Cardiac muscle cell (in vitro differentiated cells and primary cell): Measurements from ENCODE around the gene FUNDC2. TPM values are rescaled to one million over a fixed set of nuclear protein-coding genes. Genes with fewer than 3 reads are reported as not detected.

Experiments used
- DNase-seq, 2 donors: peaks; one replicate each; pipeline versions ENCODE4 v3.0.0 to v3.0.0-alpha.2; 2010 to 2017; ENCODE audit warnings: low read depth in 1 of 2, low spot score in 1 of 2
- H3K27ac ChIP-seq: fragments of 200-600 bp; sonication (generic); 2 replicates; pipeline ENCODE4 v1.5.1; 2016
- H3K27me3 ChIP-seq: fragments of 200-600 bp; sonication (generic); 2 replicates; pipeline ENCODE4 v1.6.0; 2016; ENCODE audit warnings: control low read depth
- H3K36me3 ChIP-seq: fragments of 200-600 bp; sonication (generic); 2 replicates; pipeline ENCODE4 v1.5.1; 2016; ENCODE audit warnings: control low read depth
- H3K4me1 ChIP-seq: fragments of 200-600 bp; sonication (generic); 2 replicates; pipeline ENCODE4 v1.8.1; 2017; ENCODE audit warnings: low read depth, mild to moderate bottlenecking, mixed run types
- H3K4me3 ChIP-seq: fragments of 200-600 bp; sonication (generic); 2 replicates; pipeline ENCODE4 v1.5.1; 2016; ENCODE audit warnings: mild to moderate bottlenecking
- H3K9me3 ChIP-seq: fragments of 200-600 bp; sonication (generic); 2 replicates; pipeline ENCODE4 v1.5.1; 2017; ENCODE audit warnings: low read depth, mild to moderate bottlenecking, control low read depth
- polyA plus RNA-seq: library from polyadenylated mRNA; unstranded; fragments of >200 nt; fragmentation: Nextera tagmentation; extraction: Ambion mirVana; gene quantifications from 2 replicates; pipeline ENCODE4 v1.2.1, GENCODE V29; 2016
- total RNA-seq: library from RNA; depleted of rRNA; stranded (reverse); fragments of >200 nt; gene quantifications from 2 replicates; pipeline ENCODE4 v1.2.3, GENCODE V29; 2016
- TF ChIP-seq, protein P1 (sequence below): IDR thresholded peaks from 2 replicates; pipeline ENCODE4 v1.5.1; 2012; ENCODE audit warnings: low read depth, mild to moderate bottlenecking, low read length

Gene FUNDC2
- total and polyA plus RNA-seq, 2 experiments from 2014 or later, result 51.0 to 126 TPM

DNA sequence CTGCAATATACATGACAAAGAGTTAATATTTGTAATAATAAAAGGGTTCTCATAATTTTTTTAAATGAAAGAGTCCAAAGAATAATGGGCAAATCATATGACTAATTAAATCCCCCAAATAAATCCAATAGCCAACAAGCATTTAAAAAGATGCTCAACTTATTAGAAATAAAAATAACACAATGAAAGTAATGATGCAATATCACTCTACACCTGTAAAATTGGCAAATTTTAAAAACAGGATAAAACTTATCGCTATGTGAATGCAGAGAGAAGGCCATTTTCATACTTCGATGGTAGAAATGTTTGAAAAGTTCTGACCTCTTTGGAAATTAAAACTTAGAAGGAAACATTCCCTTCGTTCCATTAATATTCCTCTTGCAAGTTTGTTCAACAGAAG, 6.1 kb upstream of the FUNDC2 start:
- no peaks in the 10 kb centered on the region for H3K27me3 ChIP-seq
- DNase-seq, result no peak
- H3K27ac ChIP-seq, result no peak overlapping the region

DNA sequence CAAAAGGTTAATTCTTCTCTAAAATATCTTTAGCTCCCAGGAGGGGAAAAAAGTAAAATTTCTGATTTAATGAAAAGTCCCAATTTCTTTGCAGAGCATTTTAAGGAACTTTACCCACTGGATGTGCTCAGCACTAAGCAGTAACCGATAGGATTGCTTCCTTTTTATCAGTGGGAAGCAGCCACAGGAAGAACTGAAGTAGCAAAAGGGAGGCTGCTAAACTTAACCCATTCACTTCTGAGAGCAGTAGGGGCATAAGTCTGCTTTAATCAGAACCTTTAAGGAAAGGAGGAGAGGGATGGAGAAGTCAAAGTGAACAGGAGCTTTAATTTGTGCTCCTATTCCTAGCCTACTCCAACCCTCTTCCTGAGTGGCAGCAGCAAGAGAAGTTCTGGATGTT, 4.1 kb upstream of the FUNDC2 start, which contains the start of gene F8:
Gene F8, minus strand, starts transcription at position 139 of the 400 bp plus-strand sequence. CDS start 171 bp downstream, outside the sequence.
- no peak for DNase-seq
- no peak within 1 kb of the TSS for H3K27ac ChIP-seq
- no peaks in the 10 kb centered on the region for H3K4me1 ChIP-seq
- H3K9me3 ChIP-seq, result no peaks in the 10 kb centered on the region
- H3K4me3 ChIP-seq, result no peak within 1 kb of the TSS
- no peaks in the 10 kb centered on the region for H3K36me3 ChIP-seq
- no peaks in the 10 kb centered on the region for H3K27me3 ChIP-seq
- TF ChIP-seq, protein P1, sequence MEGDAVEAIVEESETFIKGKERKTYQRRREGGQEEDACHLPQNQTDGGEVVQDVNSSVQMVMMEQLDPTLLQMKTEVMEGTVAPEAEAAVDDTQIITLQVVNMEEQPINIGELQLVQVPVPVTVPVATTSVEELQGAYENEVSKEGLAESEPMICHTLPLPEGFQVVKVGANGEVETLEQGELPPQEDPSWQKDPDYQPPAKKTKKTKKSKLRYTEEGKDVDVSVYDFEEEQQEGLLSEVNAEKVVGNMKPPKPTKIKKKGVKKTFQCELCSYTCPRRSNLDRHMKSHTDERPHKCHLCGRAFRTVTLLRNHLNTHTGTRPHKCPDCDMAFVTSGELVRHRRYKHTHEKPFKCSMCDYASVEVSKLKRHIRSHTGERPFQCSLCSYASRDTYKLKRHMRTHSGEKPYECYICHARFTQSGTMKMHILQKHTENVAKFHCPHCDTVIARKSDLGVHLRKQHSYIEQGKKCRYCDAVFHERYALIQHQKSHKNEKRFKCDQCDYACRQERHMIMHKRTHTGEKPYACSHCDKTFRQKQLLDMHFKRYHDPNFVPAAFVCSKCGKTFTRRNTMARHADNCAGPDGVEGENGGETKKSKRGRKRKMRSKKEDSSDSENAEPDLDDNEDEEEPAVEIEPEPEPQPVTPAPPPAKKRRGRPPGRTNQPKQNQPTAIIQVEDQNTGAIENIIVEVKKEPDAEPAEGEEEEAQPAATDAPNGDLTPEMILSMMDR, result no peak

More for the DNA sequence above, 6.1 kb upstream of the FUNDC2 start:
- H3K36me3 ChIP-seq, result no peaks in the 10 kb centered on the region
- TF ChIP-seq, protein P1, result no peak
- H3K9me3 ChIP-seq, result no peaks in the 10 kb centered on the region
- no peaks in the 10 kb centered on the region for H3K4me1 ChIP-seq
- H3K4me3 ChIP-seq, result no peak overlapping the region

DNA sequence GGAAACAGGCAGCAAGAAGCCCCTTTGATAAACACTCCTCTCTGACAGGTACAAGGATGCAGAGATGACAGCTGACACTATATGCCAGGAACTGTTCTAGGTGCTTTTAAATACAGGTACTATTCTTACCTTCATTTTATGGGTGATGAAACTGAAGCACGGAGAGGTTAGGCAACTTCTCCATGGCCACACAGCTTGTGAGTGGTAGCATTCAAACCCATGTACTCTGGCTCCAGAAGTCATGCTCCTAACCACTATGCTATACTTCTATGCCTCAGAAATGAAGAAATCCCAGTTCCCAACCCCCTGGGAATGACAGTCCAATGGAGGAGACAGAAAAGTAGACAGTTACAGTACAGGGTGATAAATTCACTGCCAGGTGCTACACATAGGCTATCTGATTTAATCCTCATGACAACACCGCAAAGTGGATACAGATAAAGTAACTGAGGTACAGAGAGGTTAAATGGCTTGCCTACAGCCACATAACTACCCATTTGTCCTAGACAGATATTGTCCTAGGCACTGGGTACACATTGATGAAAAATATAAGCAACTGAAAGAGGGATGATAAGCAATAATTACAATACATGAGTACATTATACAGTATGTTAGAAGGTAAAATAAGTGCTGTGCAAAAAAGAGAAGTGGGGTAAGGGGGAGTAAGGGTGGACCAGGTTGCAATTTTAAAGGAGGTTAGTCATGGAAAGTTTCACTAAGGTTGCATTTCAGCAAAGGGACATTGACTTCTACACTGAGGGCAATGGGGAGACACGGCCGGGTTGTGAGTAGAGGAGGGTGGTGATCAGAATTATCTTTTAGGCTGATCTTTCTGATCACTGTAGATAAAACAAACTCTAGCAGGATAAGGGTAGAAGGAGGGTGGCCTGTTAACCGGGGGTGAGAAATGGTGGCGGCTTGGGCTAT, 2.5 kb upstream of the FUNDC2 start:
- Histone ChIP-seq H3K4me1 (peaks cover 9% of the 10 kb centered on the region), H3K4me3 (no peak overlapping the region), H3K27ac (no peak overlapping the region), H3K36me3 (no peaks in the 10 kb centered on the region), H3K27me3 (no peaks in the 10 kb centered on the region), H3K9me3 (no peaks in the 10 kb centered on the region)
- DNase-seq, result no peak
- TF ChIP-seq, protein P1, result no peak

DNA sequence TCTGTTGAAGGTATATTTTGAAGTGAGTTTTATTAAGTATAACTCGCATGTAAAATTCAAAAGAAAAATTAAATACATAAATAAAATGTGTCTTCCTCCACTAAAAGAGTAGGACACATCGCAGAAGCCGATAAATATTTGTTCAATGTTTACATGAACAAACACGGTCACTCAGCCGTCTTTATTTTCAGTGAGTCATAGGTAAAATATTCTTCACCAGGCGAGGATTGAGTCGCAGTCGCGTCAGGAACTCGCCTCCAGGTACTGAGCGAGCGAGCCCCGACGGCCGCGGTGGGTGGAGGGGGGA, 271 bp upstream of the FUNDC2 start:
- no peaks in the 10 kb centered on the region for H3K36me3 ChIP-seq
- H3K4me1 ChIP-seq, result peaks cover 10% of the 10 kb centered on the region
- no peak for DNase-seq
- H3K4me3 ChIP-seq, result peak overlapping the region; percentile 51
- H3K27ac ChIP-seq, result peak overlapping the region; percentile 99
- TF ChIP-seq, protein P1, result no peak
- no peaks in the 10 kb centered on the region for H3K27me3 ChIP-seq
- no peaks in the 10 kb centered on the region for H3K9me3 ChIP-seq

DNA sequence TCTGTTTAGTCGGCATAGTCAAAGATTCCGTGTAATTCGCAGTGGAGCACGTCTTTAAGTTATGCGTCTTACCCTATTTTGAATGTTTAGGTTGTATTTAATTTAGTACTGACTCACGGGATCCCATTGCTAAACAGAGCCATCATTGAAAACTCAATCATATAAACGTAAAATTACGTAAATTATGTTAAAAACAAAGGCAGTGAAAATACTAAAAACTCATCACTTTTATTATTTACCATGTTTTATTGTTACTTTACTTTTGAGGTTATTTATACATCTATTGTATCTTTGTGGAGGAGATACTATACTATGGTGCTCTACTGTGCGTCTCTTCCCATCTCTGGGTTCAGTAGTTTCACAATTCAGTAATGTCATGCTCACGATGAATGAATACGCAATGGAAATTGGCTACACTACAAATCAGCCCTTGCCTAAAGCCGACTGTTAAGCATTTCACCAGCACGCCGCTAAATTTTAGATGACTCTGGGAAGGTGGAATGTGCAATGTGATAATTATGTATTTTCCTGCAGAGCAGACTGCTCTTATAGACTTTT, 944 bp downstream of the FUNDC2 start:
- TF ChIP-seq, protein P1, result no peak

More for the DNA sequence above, 944 bp downstream of the FUNDC2 start:
- Histone ChIP-seq H3K9me3 (no peaks in the 10 kb centered on the region), H3K36me3 (no peaks in the 10 kb centered on the region), H3K4me1 (peaks cover 10% of the 10 kb centered on the region), H3K27me3 (no peaks in the 10 kb centered on the region), H3K27ac (peak overlapping the region; percentile 99), H3K4me3 (peak overlapping the region; percentile 51)
- DNase-seq, result peak in 1 of 2 donors; percentile 91
